C4-2B (cell line): ENCODE data around the gene CTNNBIP1.

Source experiments
- H3K27ac ChIP-seq: fragments of 450-650 bp; 2 replicates; pipeline ENCODE4 v1.5.1; 2017
- CTCF ChIP-seq: fragments of 450-650 bp; conservative IDR thresholded peaks from 2 replicates; pipeline ENCODE4 v1.5.1; 2017; ENCODE audit warnings: mild to moderate bottlenecking
- ZFX ChIP-seq: fragments of 450-650 bp; IDR thresholded peaks from 2 replicates; pipeline ENCODE4 v1.6.1; 2017

Gene CTNNBIP1

DNA sequence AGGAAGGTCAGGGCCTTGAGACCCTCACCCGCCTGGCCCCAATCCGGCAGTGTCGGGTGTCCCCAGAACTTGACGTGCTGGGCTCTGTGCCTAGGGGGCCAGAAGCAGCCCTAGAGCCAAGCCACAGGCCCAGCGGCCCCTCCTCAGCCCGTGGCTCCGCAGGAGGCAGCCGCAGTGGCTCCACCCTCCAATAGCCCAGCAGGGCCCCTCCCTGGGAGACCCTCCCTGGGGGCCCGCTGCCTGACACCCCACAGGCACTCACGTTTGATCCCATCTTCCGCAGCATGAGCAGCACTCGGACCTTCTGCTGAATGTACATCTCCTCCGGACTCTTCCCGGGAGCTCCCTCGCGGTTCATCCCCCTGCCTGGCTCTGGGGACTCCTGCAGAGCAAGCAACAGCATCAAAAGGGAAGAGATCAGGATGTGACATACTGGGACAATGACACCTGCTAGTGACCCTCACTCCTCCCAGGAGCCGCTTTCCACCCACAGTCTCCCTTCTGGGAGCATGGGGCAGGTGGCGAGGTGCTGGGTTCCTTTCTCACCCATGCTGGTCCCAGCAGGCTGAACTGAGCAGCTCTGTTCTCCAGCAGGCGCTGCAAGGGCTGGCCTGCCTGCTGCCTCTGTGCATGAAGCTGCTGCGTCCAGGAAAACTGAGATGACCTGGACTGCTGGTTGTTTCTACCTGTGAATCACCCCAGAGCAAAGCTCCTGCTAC is 38.2 kb downstream of the CTNNBIP1 start:
- TF ChIP-seq CTCF (no peak), ZFX (no peak)
- no peak overlapping the region for H3K27ac ChIP-seq

GRCh38 chr1:9871021-9871420 is 39.0 kb downstream of the CTNNBIP1 start:
- H3K27ac ChIP-seq: no peak overlapping the region
- TF ChIP-seq ZFX: no peak
- no peak for TF ChIP-seq CTCF

GRCh38 chr1:9870572-9870971 is 39.5 kb downstream of the CTNNBIP1 start:
- no peak for TF ChIP-seq ZFX
- no peak for TF ChIP-seq CTCF
- H3K27ac ChIP-seq: no peak overlapping the region

DNA sequence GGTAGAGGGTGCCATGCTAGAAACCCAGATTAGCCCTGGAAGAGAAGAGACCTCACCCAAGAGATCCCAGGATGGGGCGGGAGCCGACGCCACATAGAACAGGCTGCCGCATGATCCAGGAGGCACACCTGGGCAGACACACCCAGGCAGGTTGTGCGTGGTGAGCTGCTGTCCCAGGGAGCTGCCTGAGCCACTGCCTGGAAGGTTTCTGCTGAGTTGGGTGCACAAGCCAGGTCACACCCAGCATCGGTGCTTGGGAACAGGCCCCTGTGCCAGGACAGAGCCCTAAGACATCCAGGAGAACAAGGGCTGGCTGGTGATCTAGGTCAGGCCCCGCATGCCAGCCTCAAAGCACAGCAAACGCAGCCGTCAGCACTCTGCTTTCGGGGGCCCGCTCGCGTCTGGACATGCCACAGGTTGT is 40.2 kb downstream of the CTNNBIP1 start:
- TF ChIP-seq CTCF: no peak
- no peak for TF ChIP-seq ZFX
- no peak overlapping the region for H3K27ac ChIP-seq

DNA sequence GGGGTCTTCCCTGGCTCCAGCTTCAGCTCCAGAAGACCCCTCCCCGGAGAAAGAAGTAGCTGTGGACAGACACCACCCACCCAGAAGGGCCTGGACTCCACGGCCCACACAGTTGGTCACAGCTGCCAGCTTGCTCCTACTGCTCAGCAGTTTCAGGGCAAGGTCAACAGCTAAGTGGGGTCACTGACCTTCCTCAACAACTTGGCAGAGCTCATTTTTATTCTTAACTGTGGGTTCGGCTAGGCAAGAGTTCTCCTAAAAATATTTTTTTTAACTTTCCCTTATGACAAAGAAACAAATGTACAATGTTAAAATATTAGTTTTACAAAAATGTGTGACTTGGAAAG is 41.9 kb downstream of the CTNNBIP1 start:
- no peak for TF ChIP-seq CTCF
- no peak for TF ChIP-seq ZFX
- no peak overlapping the region for H3K27ac ChIP-seq

- TF ChIP-seq CTCF (peak; percentile 98), ZFX (no peak)
- no peak overlapping the region; the same call in 1 of the 2 replicates for H3K27ac ChIP-seq
Observed at GRCh38 chr1:9867408-9868243, 42.4 kb downstream of the CTNNBIP1 start.

GRCh38 chr1:9866836-9867235 is 43.2 kb downstream of the CTNNBIP1 start:
- no peak overlapping the region; the same call in 1 of the 2 replicates for H3K27ac ChIP-seq
- TF ChIP-seq CTCF: no peak
